HUES48 (cell line): ENCODE measurements around the gene PAIP2B.

ENCODE experiments used
- H3K27ac ChIP-seq: one replicate; pipeline ENCODE4 v1.7.0; 2013; ENCODE audit warnings: low read depth, low read length, inconsistent platforms
- H3K27me3 ChIP-seq: 2 replicates; pipeline ENCODE4 v1.6.1; 2013; ENCODE audit warnings: mild to moderate bottlenecking, low read length; ENCODE audit not compliant: control insufficient read depth, insufficient read depth
- H3K36me3 ChIP-seq: 2 replicates; pipeline ENCODE4 v1.6.1; 2013; ENCODE audit warnings: low read length; ENCODE audit not compliant: control insufficient read depth, insufficient read depth
- H3K4me1 ChIP-seq: 2 replicates; pipeline ENCODE4 v1.6.1; 2013; ENCODE audit warnings: mild to moderate bottlenecking, low read length; ENCODE audit not compliant: control insufficient read depth, insufficient read depth
- H3K4me3 ChIP-seq: 2 replicates; pipeline ENCODE4 v1.5.1; 2013; ENCODE audit warnings: mild to moderate bottlenecking, low read depth, low read length
- H3K9ac ChIP-seq: 2 replicates; pipeline ENCODE4 v1.6.1; 2013; ENCODE audit warnings: mild to moderate bottlenecking, low read depth, low read length, moderate library complexity
- H3K9me3 ChIP-seq: 2 replicates; pipeline ENCODE4 v1.6.1; 2013; ENCODE audit warnings: low read length; ENCODE audit not compliant: control insufficient read depth, insufficient read depth

PAIP2B gene

GRCh38 chr2:71153585-71154224 is 73.2 kb downstream of the PAIP2B start:
- Histone ChIP-seq H3K27me3 (no peaks in the 10 kb centered on the region), H3K27ac (no peak overlapping the region), H3K9me3 (no peaks in the 10 kb centered on the region), H3K4me3 (no peak overlapping the region), H3K4me1 (peaks cover 6% of the 10 kb centered on the region), H3K9ac (no peak overlapping the region), H3K36me3 (peaks cover 18% of the 10 kb centered on the region)

GRCh38 chr2:71151620-71152019 is 75.3 kb downstream of the PAIP2B start:
- Histone ChIP-seq H3K27me3 (no peaks in the 10 kb centered on the region), H3K36me3 (peaks cover 37% of the 10 kb centered on the region), H3K27ac (no peak overlapping the region), H3K4me1 (peaks cover 2% of the 10 kb centered on the region; the same call in 1 of the 2 replicates), H3K4me3 (no peak overlapping the region), H3K9ac (no peak overlapping the region), H3K9me3 (no peaks in the 10 kb centered on the region)

DNA sequence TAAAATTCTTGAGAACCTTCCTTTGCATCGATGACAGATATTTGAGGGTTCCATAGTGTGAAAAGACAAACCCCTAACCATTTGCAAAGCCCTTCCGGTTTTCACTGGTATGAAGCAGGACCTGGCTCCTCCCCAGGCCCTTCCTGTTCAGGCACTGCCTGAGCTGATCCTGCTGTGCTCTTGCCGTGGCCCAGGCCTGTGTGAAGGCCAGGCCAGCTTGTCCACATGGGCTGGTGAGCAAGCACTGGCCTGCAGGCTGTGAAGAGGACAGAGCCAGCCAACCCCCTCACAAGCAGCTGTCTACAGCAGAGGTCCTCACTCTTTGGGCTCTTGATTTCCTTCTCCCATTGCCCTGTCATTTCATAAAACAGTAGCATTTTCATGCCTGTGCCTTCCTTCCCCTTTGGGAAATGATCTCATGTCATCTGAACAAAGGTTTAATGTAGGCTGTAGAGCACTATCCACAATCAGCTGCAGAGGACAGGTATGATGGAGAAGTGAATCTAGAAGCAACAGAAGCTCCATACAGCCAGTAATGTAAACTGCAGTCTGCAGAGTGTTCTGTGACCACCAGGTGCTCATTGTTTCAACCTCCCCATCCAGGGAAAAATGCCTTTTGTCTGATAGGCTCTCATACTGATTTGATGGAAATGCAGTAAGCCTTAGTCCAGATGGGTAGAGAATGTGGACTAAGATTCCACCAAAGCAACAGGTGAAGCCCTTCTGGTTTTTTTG is 76.7 kb downstream of the PAIP2B start:
- Histone ChIP-seq H3K9me3 (no peaks in the 10 kb centered on the region), H3K27ac (no peak overlapping the region), H3K4me1 (no peaks in the 10 kb centered on the region), H3K9ac (no peak overlapping the region), H3K27me3 (no peaks in the 10 kb centered on the region), H3K4me3 (no peak overlapping the region), H3K36me3 (peaks cover 49% of the 10 kb centered on the region)

GRCh38 chr2:71148506-71149063 is 78.3 kb downstream of the PAIP2B start:
- Histone ChIP-seq H3K27ac (no peak overlapping the region), H3K36me3 (peaks cover 66% of the 10 kb centered on the region), H3K9ac (no peak overlapping the region), H3K27me3 (no peaks in the 10 kb centered on the region), H3K4me1 (no peaks in the 10 kb centered on the region), H3K9me3 (no peaks in the 10 kb centered on the region), H3K4me3 (no peak overlapping the region)

DNA sequence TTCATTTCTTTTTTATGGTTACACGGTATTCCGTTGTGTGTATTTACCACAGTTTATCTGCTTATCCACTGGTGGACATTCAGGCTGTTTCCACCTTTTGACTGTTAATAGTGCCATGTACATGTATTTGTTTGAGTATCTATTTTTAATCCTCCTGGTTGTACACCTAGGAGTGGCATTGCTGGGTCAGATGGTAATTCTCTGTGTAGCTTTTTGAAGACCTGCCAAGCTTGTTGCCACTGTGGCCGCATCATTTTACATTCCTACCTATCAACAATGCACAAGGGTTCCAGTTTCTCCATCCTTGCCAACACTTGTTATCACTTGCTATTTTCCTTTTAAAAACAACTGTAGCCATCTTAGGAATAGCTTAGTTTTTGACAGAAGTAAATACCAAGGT is 83.1 kb downstream of the PAIP2B start:
- Histone ChIP-seq H3K27me3 (no peaks in the 10 kb centered on the region), H3K4me1 (no peaks in the 10 kb centered on the region), H3K9ac (no peak overlapping the region), H3K4me3 (no peak overlapping the region), H3K9me3 (no peaks in the 10 kb centered on the region), H3K36me3 (peaks cover 96% of the 10 kb centered on the region), H3K27ac (no peak overlapping the region)

GRCh38 chr2:71136174-71136573 is 90.7 kb downstream of the PAIP2B start:
- Histone ChIP-seq H3K4me3 (no peak overlapping the region), H3K36me3 (peaks cover 80% of the 10 kb centered on the region), H3K9me3 (no peaks in the 10 kb centered on the region), H3K27ac (no peak overlapping the region), H3K4me1 (no peaks in the 10 kb centered on the region), H3K27me3 (no peaks in the 10 kb centered on the region), H3K9ac (no peak overlapping the region)

DNA sequence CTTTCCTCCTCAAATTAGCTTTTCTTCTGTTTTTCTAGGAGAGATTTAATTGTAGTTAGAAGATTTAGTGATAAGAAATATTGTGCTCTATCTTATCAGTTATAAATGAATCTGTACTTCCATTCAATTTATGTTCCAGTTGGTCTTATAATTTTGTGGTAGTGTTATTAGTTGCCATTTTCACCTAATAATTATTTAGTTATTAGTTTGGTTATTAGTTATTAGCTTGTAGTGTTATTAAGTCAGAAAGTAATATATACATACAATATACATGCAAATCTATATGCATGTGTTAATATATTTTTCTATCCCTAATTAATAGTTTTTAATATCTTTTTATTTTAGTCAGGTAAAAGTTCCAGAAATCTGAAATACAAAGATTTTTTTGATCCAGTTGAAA is 93.3 kb downstream of the PAIP2B start:
- Histone ChIP-seq H3K4me1 (peaks cover 2% of the 10 kb centered on the region; the same call in 1 of the 2 replicates), H3K9ac (no peak overlapping the region), H3K27ac (no peak overlapping the region), H3K27me3 (no peaks in the 10 kb centered on the region), H3K36me3 (peaks cover 55% of the 10 kb centered on the region), H3K9me3 (no peaks in the 10 kb centered on the region), H3K4me3 (no peak overlapping the region)
